ENCODE results near the gene PIGBOS1. TPM values are rescaled to one million over a fixed set of nuclear protein-coding genes. Genes with fewer than 3 reads are reported as not detected.
"Not testable (repeated sequence)": the region's sequence is repeated elsewhere in the genome, so short reads cannot be mapped to it uniquely, and the experiment has no call there.

The PIGBOS1 gene
- total RNA-seq, 2 donors from 2014 or later: 15.5 to 34.1 TPM

DNA sequence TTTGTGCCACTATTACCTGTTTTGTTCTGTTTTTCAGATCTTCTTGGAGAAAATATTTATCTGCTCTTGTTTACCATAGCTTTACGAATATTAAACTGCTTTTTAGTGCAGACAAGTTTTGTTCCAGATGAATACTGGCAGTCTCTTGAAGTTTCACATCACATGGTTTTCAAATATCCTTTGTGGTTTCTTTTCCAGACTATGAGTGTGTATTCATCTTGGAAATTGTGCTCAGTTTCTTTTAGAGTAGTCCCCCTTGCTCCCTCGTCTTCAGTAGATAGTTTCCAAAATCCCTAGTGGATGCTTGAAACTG, 1.3 kb upstream of the PIGBOS1 start:
- intact Hi-C loops (cut with DNase I): no loop called here
- no peaks in the 10 kb centered on the region for H3K27me3 ChIP-seq (replicated peaks; ENCODE audit: insufficient read depth)
- H3K27ac ChIP-seq: no peak overlapping the region
- H3K9me3 ChIP-seq: no peaks in the 10 kb centered on the region
- TF ChIP-seq POLR2AphosphoS5 (IDR thresholded peaks at IDR 0.05) (no peak), POLR2A (IDR thresholded peaks at IDR 0.05) (no peak), CTCF (IDR thresholded peaks at IDR 0.05) (no peak)
- H3K4me3 ChIP-seq: no peak overlapping the region
- no peak for DNase-seq (ENCODE audit: low spot score)
- 23% methylated on average over 2 of the region's 2 CpGs for WGBS
- no peaks in the 10 kb centered on the region for H3K4me1 ChIP-seq (replicated peaks)
- no peaks in the 10 kb centered on the region for H3K36me3 ChIP-seq

DNA sequence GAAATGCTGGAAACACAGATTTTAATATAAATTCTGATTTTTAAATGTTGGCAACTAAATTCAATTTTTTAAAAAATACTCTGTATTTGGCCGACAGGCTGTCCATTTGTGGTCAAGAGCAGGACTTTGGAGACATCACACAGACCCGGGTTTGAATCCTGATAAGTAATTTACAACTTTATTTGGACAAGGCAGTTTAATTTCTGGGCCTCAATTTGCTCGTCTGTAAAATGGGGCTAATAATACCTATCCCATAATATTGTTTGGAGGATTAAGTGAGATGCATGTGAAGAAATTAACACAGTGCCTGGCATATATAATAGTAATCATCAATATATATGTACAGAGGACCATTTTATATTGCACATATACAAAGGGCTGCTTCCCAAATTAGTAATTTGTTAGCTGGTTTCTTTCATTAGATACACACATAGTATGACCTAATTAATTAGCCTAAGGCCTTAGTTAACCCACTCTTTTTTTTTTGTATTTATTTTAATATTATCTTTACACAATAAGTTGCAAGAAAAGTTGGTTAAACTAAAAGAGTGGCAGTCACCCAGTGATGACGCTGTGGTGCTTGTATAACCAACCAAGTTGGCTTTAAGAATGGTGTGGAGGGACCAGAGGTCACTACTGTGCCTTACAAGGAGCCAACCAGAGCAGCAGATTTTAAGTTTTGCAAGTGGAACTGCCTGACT, 764 bp upstream of the PIGBOS1 start:
- peak overlapping the region; percentile 80 to 86 for H3K27ac ChIP-seq
- no peaks in the 10 kb centered on the region for H3K4me1 ChIP-seq (replicated peaks)
- WGBS: 51% methylated on average over 4 of the region's 4 CpGs
- H3K36me3 ChIP-seq: no peaks in the 10 kb centered on the region
- no peaks in the 10 kb centered on the region for H3K27me3 ChIP-seq (replicated peaks; ENCODE audit: insufficient read depth)
- intact Hi-C loops (cut with DNase I): no loop called here
- DNase-seq (ENCODE audit: low spot score): no peak
- no peaks in the 10 kb centered on the region for H3K9me3 ChIP-seq
- TF ChIP-seq POLR2A (IDR thresholded peaks at IDR 0.05) (no peak), CTCF (IDR thresholded peaks at IDR 0.05) (no peak), POLR2AphosphoS5 (IDR thresholded peaks at IDR 0.05) (no peak)
- peak overlapping the region; percentile 68 to 78 for H3K4me3 ChIP-seq

DNA sequence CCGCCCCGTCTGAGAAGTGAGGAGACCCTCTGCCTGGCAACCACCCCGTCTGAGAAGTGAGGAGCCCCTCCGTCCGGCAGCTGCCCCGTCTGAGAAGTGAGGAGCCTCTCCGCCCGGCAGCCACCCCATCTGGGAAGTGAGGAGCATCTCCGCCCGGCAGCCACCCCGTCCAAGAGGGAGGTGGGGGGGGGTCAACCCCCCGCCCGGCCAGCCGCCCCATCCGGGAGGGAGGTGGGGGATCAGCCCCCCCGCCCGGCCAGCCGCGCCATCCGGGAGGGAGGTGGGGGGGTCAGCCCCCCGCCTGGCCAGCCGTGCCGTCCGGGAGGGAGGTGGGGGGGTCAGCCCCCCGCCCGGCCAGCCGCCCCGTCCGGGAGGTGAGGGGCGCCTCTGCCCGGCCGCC, 16.1 kb downstream of the PIGBOS1 start:
- intact Hi-C loops (cut with DNase I): not testable (repeated sequence)
- no CpG with 5 or more reads among the region's 32 CpGs for WGBS

GRCh38 chr15:55297315-55297714, 21.6 kb downstream of the PIGBOS1 start:
- H3K4me3 ChIP-seq: no peak overlapping the region
- H3K27me3 ChIP-seq (replicated peaks; ENCODE audit: insufficient read depth): no peaks in the 10 kb centered on the region
- no peaks in the 10 kb centered on the region for H3K4me1 ChIP-seq (replicated peaks)
- no peaks in the 10 kb centered on the region for H3K9me3 ChIP-seq
- intact Hi-C loops (cut with DNase I): no loop called here
- TF ChIP-seq POLR2A (IDR thresholded peaks at IDR 0.05) (no peak), CTCF (IDR thresholded peaks at IDR 0.05) (no peak)
- no peaks in the 10 kb centered on the region for H3K36me3 ChIP-seq
- H3K27ac ChIP-seq: no peak overlapping the region
- no peak for DNase-seq (ENCODE audit: low spot score)

More for the DNA sequence above, 16.1 kb downstream of the PIGBOS1 start:
- DNase-seq (ENCODE audit: low spot score); H3K4me1 ChIP-seq (replicated peaks); H3K27me3 ChIP-seq (replicated peaks; ENCODE audit: insufficient read depth); H3K4me3 ChIP-seq; H3K27ac ChIP-seq; H3K9me3 ChIP-seq; H3K36me3 ChIP-seq: not testable (repeated sequence)

GRCh38 chr15:55290528-55291057, 28.3 kb downstream of the PIGBOS1 start:
- Histone ChIP-seq H3K27ac (peak overlapping the region; percentile 93 to 97), H3K36me3 (no peaks in the 10 kb centered on the region), H3K9me3 (no peaks in the 10 kb centered on the region), H3K4me1 (replicated peaks) (no peaks in the 10 kb centered on the region), H3K27me3 (replicated peaks; ENCODE audit: insufficient read depth) (no peaks in the 10 kb centered on the region), H3K4me3 (peak overlapping the region; percentile 81 to 93)
- peak; percentile 64 to 89 (median 84) for TF ChIP-seq CTCF (IDR thresholded peaks at IDR 0.05)
- peak; percentile 46 for TF ChIP-seq POLR2AphosphoS5 (IDR thresholded peaks at IDR 0.05)
- no peak for TF ChIP-seq POLR2A (IDR thresholded peaks at IDR 0.05)
- DNase-seq (ENCODE audit: low spot score): peak; percentile 82
- 18% methylated on average over 17 of the region's 17 CpGs for WGBS
- intact Hi-C loops (cut with DNase I): loop anchor here (2.0 kb wide), 1 partner anchor 74 kb away; no protein-coding TSS in a partner anchor

All from prostate gland (tissue), 2 donors.